Measurements from ENCODE around the gene HAPLN3. TPM values are rescaled to one million over a fixed set of nuclear protein-coding genes. Genes with fewer than 3 reads are reported as not detected.

The HAPLN3 gene
- total and polyA plus RNA-seq, 2 donors (not counting 1 experiment from before 2014, with no cell fraction given): 7.5 to 16.3 TPM

DNA sequence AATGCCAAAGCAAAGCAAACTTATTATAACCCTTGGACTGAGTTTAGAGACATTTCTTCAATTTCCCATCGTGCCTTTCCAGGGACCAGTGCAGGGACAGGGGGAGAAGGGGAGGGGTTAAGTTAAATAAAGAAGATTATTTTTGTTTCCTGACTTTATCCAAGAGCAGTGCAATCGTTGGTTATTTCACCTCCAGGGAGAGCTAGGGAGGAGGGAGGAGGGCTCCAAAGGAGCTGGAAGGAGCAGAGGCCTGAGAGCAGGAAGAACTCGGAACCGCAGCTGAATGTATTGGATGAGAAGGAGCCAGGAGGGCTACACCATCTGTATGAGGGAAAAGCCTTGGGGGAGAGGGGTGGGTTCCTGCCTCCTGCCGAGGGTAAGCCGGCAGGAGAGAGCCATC is 20.7 kb downstream of the HAPLN3 start:
- Histone ChIP-seq H4K20me1 (ENCODE audit: control insufficient read depth, insufficient read depth, low read length, poor library complexity, severe bottlenecking) (no peaks in the 10 kb centered on the region), H3K9ac (ENCODE audit: low read length) (no peak overlapping the region), H3K27ac (ENCODE audit: low read length in 2 of 2) (no peak overlapping the region), H2AFZ (ENCODE audit: insufficient read depth, low read depth, low read length, poor library complexity, severe bottlenecking) (no peak overlapping the region), H3K36me3 (replicated peaks in 1 of 2; ENCODE audit: control extremely low read depth in 1 of 2, control insufficient read depth in 1 of 2, extremely low read depth in 1 of 2, insufficient read depth in 2 of 2, low read length in 1 of 2) (no peaks in the 10 kb centered on the region), H3K27me3 (replicated peaks in 1 of 4; ENCODE audit: control extremely low read depth in 1 of 4, control insufficient read depth in 3 of 4, insufficient read depth in 4 of 4, low read length in 3 of 4) (peaks cover 0 to 6% (median 0%) of the 10 kb centered on the region in 4 experiments), H3K79me2 (ENCODE audit: control insufficient read depth, insufficient read depth, low read length) (no peaks in the 10 kb centered on the region), H3K4me2 (replicated peaks; ENCODE audit: low read depth, low read length, poor library complexity, severe bottlenecking) (no peak overlapping the region), H3K4me3 (ENCODE audit: control extremely low read depth in 1 of 5, extremely low read depth in 1 of 5, insufficient read depth in 1 of 5, low read depth in 2 of 5, low read length in 4 of 5) (no peak overlapping the region), H3K4me1 (ENCODE audit: control insufficient read depth in 2 of 2, insufficient read depth in 2 of 2, low read length in 2 of 2) (no peaks in the 10 kb centered on the region), H3K9me3 (ENCODE audit: control extremely low read depth in 1 of 3, control insufficient read depth in 2 of 3, insufficient read depth in 1 of 3, low read length in 2 of 3) (no peaks in the 10 kb centered on the region)
- ChIA-PET POLR2A (no interaction called here), CTCF (no interaction called here)
- Mint-ChIP-seq H3K27me3 (peaks cover 5% of the 10 kb centered on the region), H3K4me3 (no peak overlapping the region), H3K9me3 (ENCODE audit: insufficient read depth) (no peaks in the 10 kb centered on the region), H3K4me1 (no peaks in the 10 kb centered on the region), H3K27ac (no peak overlapping the region)
- intact Hi-C loops (cut with micrococcal nuclease): no loop called here
- no peak for TF ChIP-seq EZH2 (IDR thresholded peaks at IDR 0.05; ENCODE audit: borderline replicate concordance, insufficient read depth, low read depth, low read length, poor library complexity, severe bottlenecking)
- no peak for TF ChIP-seq CTCF (IDR thresholded peaks at IDR 0.05)
- WGBS (ENCODE audit: insufficient coverage): 73% methylated on average over 4 of the region's 6 CpGs
- ATAC-seq (ENCODE audit: low read depth) (no peak), DNase-seq (no peak)

- no peaks in the 10 kb centered on the region for H3K4me1 ChIP-seq (ENCODE audit: control insufficient read depth in 2 of 2, insufficient read depth in 2 of 2, low read length in 2 of 2)
- ChIA-PET CTCF (no interaction called here), POLR2A (no interaction called here)
- Mint-ChIP-seq H3K9me3 (ENCODE audit: insufficient read depth) (no peaks in the 10 kb centered on the region), H3K4me3 (no peak overlapping the region), H3K27me3 (peaks cover 5% of the 10 kb centered on the region), H3K27ac (no peak overlapping the region), H3K4me1 (no peaks in the 10 kb centered on the region)
- DNase-seq: no peak
- no peaks in the 10 kb centered on the region for H3K79me2 ChIP-seq (ENCODE audit: control insufficient read depth, insufficient read depth, low read length)
- H3K9me3 ChIP-seq (ENCODE audit: control extremely low read depth in 1 of 3, control insufficient read depth in 2 of 3, insufficient read depth in 1 of 3, low read length in 2 of 3): no peaks in the 10 kb centered on the region
- intact Hi-C loops (cut with micrococcal nuclease): no loop called here
- no peak overlapping the region for H3K27ac ChIP-seq (ENCODE audit: low read length in 2 of 2)
- 88% methylated on average over 10 of the region's 15 CpGs for WGBS (ENCODE audit: insufficient coverage)
- no peak overlapping the region for H3K4me3 ChIP-seq (ENCODE audit: control extremely low read depth in 1 of 5, extremely low read depth in 1 of 5, insufficient read depth in 1 of 5, low read depth in 2 of 5, low read length in 4 of 5)
- no peak overlapping the region for H3K4me2 ChIP-seq (replicated peaks; ENCODE audit: low read depth, low read length, poor library complexity, severe bottlenecking)
- H4K20me1 ChIP-seq (ENCODE audit: control insufficient read depth, insufficient read depth, low read length, poor library complexity, severe bottlenecking): no peaks in the 10 kb centered on the region
- H3K36me3 ChIP-seq (replicated peaks in 1 of 2; ENCODE audit: control extremely low read depth in 1 of 2, control insufficient read depth in 1 of 2, extremely low read depth in 1 of 2, insufficient read depth in 2 of 2, low read length in 1 of 2): no peaks in the 10 kb centered on the region
- H3K9ac ChIP-seq (ENCODE audit: low read length): no peak overlapping the region
- no peak overlapping the region for H2AFZ ChIP-seq (ENCODE audit: insufficient read depth, low read depth, low read length, poor library complexity, severe bottlenecking)
- H3K27me3 ChIP-seq (replicated peaks in 1 of 4; ENCODE audit: control extremely low read depth in 1 of 4, control insufficient read depth in 3 of 4, insufficient read depth in 4 of 4, low read length in 3 of 4): peaks cover 0 to 6% (median 0%) of the 10 kb centered on the region in 4 experiments
- ATAC-seq (ENCODE audit: low read depth): no peak
- TF ChIP-seq CTCF (IDR thresholded peaks at IDR 0.05) (no peak), EZH2 (IDR thresholded peaks at IDR 0.05; ENCODE audit: borderline replicate concordance, insufficient read depth, low read depth, low read length, poor library complexity, severe bottlenecking) (no peak)
These were observed 21.1 kb downstream of the HAPLN3 start for GRCh38 chr15:88874275-88874674.

All from B cell (primary cell).